Thyroid gland (tissue), 4 donors: ENCODE results near the gene GPSM1. TPM values are rescaled to one million over a fixed set of nuclear protein-coding genes. Genes with fewer than 3 reads are reported as not detected.

Source experiments
- DNase-seq, 2 donors: peaks; one replicate each; pipeline ENCODE4 v3.0.0-alpha.2; 2019
- H3K27ac ChIP-seq, 3 donors: fragments of 200-600 bp; sonication (generic); 1 replicate in 2 of 3; 2 replicates in 1 of 3; pipeline ENCODE4 v1.5.1; 2016 to 2019; ENCODE audit warnings: mild to moderate bottlenecking in 1 of 3, moderate library complexity in 1 of 3
- H3K27me3 ChIP-seq: fragments of 200-600 bp; sonication (generic); one replicate; pipeline ENCODE4 v1.5.1; 2019
- H3K36me3 ChIP-seq, 2 donors: fragments of 200-600 bp; sonication (generic); one replicate each; pipeline ENCODE4 v1.5.1; 2016 to 2019
- H3K4me1 ChIP-seq, 2 donors: fragments of 200-600 bp; sonication (generic); one replicate each; pipeline ENCODE4 v1.5.1; 2017 to 2019
- H3K4me3 ChIP-seq, 3 donors: fragments of 200-600 bp; sonication (generic); replicated peaks in 1 of 3; 1 replicate in 2 of 3; 2 replicates in 1 of 3; pipeline ENCODE4 v1.5.1; 2016; ENCODE audit warnings: mild to moderate bottlenecking in 1 of 3
- H3K9me3 ChIP-seq: fragments of 200-600 bp; sonication (generic); one replicate; pipeline ENCODE4 v1.5.1; 2017
- POLR2A ChIP-seq, 2 donors: fragments of 450-650 bp; IDR thresholded peaks; one replicate each; pipeline ENCODE4 v1.6.1; 2017; ENCODE audit warnings: antibody characterized with exemption in 2 of 2, mild to moderate bottlenecking in 2 of 2, moderate library complexity in 1 of 2
- WGBS, 2 donors: methylation state at CpG; one replicate each; pipeline ENCODE4 v1.1.5; 2017; 5-methylcytosine and 5-hydroxymethylcytosine counted together
- intact Hi-C: fragments of 100-400 bp; cut with DNase I; formaldehyde crosslinking; loops from one replicate; pipeline ENCODE4 v1.15.1; 2023
- total RNA-seq, 4 donors: library from RNA; depleted of rRNA; stranded (reverse); fragments of >200 nt; gene quantifications; one replicate each; pipeline ENCODE4 v1.2.3, GENCODE V29; 2016
- TF ChIP-seq, protein P1 (sequence below), 6 experiments: fragments of 200-600 bp in 3 of 6; fragments of 450-650 bp in 3 of 6; sonication (generic) in 3 of 6; IDR thresholded peaks; one replicate each; pipeline ENCODE4 v1.5.1; 2016 to 2019; ENCODE audit warnings: antibody characterized with exemption in 6 of 6, mild to moderate bottlenecking in 2 of 6, inconsistent platforms in 1 of 6, moderate library complexity in 1 of 6

GPSM1 gene
- total RNA-seq, 4 donors from 2014 or later: 5.9 to 18.1 (median 12.2) TPM

DNA sequence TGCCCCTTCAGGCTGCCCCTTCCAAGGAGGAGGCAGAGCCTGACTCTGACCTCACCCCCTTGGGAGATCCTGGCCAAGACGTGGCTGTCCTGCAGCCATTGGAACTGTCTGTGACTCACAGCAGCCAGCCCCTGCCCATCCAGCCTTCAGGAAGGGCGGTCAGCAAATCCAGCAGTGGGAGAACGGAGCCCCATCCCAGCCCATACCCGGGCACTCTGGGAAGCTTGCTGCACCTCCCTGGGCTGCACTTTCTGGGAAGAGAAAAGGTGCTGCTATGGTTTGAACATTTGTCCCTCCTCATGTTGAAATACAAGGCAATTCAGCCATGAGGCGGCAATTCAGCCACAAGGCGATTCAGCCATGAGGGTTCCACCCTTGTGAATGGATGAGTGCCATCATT is 47.9 kb upstream of the GPSM1 start:
- 77 to 87% methylated on average over 6 of the region's 6 CpGs for WGBS, 2 donors
- no peaks in the 10 kb centered on the region for H3K36me3 ChIP-seq
- intact Hi-C loops: no loop called here
- DNase-seq: no peak
- H3K4me1 ChIP-seq: peaks cover 5 to 17% of the 10 kb centered on the region in 2 donors
- H3K4me3 ChIP-seq: no peak overlapping the region
- TF ChIP-seq, protein P1, sequence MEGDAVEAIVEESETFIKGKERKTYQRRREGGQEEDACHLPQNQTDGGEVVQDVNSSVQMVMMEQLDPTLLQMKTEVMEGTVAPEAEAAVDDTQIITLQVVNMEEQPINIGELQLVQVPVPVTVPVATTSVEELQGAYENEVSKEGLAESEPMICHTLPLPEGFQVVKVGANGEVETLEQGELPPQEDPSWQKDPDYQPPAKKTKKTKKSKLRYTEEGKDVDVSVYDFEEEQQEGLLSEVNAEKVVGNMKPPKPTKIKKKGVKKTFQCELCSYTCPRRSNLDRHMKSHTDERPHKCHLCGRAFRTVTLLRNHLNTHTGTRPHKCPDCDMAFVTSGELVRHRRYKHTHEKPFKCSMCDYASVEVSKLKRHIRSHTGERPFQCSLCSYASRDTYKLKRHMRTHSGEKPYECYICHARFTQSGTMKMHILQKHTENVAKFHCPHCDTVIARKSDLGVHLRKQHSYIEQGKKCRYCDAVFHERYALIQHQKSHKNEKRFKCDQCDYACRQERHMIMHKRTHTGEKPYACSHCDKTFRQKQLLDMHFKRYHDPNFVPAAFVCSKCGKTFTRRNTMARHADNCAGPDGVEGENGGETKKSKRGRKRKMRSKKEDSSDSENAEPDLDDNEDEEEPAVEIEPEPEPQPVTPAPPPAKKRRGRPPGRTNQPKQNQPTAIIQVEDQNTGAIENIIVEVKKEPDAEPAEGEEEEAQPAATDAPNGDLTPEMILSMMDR (IDR thresholded peaks at IDR 0.05): no peak
- TF ChIP-seq POLR2A (IDR thresholded peaks at IDR 0.05): no peak
- H3K27me3 ChIP-seq: no peaks in the 10 kb centered on the region
- H3K9me3 ChIP-seq: no peaks in the 10 kb centered on the region
- H3K27ac ChIP-seq: no peak overlapping the region

DNA sequence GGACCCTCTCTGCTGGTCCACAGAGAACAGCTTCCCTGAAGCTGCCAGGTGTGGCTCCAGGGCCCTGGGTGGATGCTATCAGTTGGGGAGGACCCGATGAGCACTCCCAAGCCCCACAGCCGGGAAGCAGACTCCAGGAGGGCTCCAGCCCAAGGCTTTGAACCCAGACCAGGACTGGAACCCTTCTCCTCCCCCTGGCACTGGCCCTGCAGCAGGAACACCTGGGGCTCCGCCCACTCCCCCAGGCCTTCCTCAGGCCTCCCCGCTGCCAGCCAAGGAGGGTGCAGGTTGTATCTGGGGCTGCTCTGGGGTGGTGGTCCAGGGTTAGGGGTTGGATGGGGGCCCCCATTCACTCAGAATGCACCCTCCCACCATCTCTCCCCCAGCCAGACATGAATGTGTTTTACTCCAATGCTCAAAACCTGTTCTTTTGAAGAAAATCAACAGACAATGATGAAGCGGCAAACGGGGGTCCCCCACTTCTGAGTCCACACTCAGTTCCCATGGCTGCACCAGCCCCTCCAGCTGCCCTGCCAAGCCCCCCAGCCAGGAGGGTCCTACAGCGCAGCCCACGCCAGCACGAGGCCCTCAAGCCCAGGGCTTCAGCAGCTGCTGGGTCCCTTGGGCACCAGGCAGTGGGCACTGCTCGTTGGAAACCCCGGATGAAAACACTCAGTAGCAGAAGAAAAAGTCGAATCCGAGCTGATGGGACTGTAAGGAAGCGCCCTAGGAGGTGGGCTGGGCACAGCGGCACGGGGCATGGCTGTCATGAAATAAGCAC is 46.6 kb upstream of the GPSM1 start:
- Histone ChIP-seq H3K36me3 (no peaks in the 10 kb centered on the region), H3K9me3 (no peaks in the 10 kb centered on the region), H3K4me1 (peaks cover 5 to 17% of the 10 kb centered on the region in 2 donors), H3K27ac (no peak overlapping the region), H3K4me3 (no peak overlapping the region), H3K27me3 (no peaks in the 10 kb centered on the region)
- WGBS, 2 donors: 88 to 89% methylated on average over 12 to 15 of the region's 16 CpGs
- TF ChIP-seq POLR2A (IDR thresholded peaks at IDR 0.05): no peak
- TF ChIP-seq, protein P1 (IDR thresholded peaks at IDR 0.05): no peak
- no peak for DNase-seq
- intact Hi-C loops: loop anchor here (10.0 kb wide), 2 partner anchors 106 to 136 kb away; no protein-coding TSS in a partner anchor

DNA sequence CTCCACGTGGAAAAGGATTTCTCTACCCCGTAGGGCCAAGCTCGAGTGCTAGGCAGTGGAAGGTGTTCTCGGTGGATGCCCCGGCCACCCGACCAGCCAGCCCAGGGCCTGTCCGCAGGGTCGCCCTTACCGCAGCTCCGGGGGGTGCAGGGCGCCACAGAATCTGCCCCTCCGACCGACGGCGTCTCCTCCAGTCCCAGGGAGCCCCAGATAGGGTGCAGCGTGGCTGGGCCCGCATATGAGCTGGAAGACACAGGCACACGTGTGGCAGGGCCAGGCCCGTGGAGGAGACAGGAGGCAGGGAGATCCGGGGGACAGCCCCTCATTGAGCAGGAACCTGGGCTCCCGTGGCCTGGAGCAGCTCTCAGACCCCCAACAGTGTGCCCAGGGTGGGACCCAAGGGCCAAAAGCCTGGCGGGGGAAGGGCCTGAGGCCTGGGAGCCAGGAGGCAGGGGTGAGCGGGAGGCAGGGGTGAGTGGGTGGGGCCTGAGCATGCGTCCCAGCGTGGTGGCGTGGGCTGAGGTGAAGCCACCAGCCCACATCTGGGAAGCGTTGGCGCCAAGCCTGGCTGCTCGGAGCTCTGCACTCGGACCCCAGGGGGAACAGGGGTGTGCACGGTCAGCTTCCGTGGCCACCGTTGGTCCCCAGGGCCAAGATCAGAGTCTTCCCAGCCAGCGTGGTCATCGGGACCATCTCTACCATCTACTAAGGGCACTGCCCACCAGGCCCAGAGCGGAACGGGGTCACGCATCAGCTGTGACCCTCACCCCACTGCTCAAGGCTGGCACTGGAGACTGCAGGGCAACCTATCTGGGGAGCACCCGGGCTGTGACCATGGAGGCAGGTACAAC is 45.7 kb upstream of the GPSM1 start:
- H3K27ac ChIP-seq: no peak overlapping the region
- 90 to 91% methylated on average over 9 to 32 of the region's 39 CpGs for WGBS, 2 donors
- DNase-seq: no peak
- H3K27me3 ChIP-seq: no peaks in the 10 kb centered on the region
- no peaks in the 10 kb centered on the region for H3K9me3 ChIP-seq
- H3K4me3 ChIP-seq: no peak overlapping the region
- H3K4me1 ChIP-seq: peaks cover 5 to 17% of the 10 kb centered on the region in 2 donors
- TF ChIP-seq, protein P1 (IDR thresholded peaks at IDR 0.05): no peak
- no peak for TF ChIP-seq POLR2A (IDR thresholded peaks at IDR 0.05)
- no peaks in the 10 kb centered on the region for H3K36me3 ChIP-seq
- intact Hi-C loops: loop anchor here (10.0 kb wide), 2 partner anchors 107 to 137 kb away; no protein-coding TSS in a partner anchor

DNA sequence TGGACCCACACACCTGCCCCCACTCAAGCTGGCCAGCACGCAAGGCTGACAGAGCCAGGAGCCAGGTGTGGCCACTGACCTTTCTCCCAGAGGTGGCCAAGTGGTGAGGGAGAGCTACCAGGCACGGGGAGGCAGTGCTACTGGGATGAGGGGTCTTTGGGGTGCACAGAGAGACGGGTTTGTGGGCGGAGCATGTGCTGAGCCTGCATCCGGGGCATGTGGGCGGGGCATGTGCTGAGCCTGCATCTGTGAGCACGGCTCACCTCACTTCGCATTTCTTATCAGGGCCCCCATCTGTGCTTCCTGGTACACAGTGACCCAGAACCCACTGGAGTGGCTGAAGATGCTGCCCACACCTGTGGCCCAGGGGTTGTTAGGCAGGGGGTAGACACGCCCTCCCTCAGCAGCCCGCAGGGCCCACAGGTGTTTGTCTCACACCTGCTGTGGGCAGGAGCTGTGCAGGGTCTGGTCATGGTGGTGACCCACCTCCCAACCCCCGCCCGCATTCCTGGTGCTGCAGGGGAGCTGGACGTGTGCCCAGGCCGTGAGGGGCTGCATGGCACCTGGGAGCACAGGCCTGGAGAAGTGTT is 45.0 kb upstream of the GPSM1 start:
- Histone ChIP-seq H3K4me1 (peaks cover 5 to 17% of the 10 kb centered on the region in 2 donors), H3K36me3 (no peaks in the 10 kb centered on the region), H3K4me3 (no peak overlapping the region), H3K27me3 (no peaks in the 10 kb centered on the region), H3K27ac (no peak overlapping the region), H3K9me3 (no peaks in the 10 kb centered on the region)
- 45 to 63% methylated on average over 7 to 10 of the region's 14 CpGs for WGBS, 2 donors
- peak; percentile 16 to 50 for DNase-seq
- no peak for TF ChIP-seq POLR2A (IDR thresholded peaks at IDR 0.05)
- TF ChIP-seq, protein P1 (IDR thresholded peaks at IDR 0.05): no peak
- intact Hi-C loops: loop anchor here (10.0 kb wide), 2 partner anchors 108 to 138 kb away; no protein-coding TSS in a partner anchor
